ENCODE measurements around the gene ADAM22.

Gene ADAM22

DNA sequence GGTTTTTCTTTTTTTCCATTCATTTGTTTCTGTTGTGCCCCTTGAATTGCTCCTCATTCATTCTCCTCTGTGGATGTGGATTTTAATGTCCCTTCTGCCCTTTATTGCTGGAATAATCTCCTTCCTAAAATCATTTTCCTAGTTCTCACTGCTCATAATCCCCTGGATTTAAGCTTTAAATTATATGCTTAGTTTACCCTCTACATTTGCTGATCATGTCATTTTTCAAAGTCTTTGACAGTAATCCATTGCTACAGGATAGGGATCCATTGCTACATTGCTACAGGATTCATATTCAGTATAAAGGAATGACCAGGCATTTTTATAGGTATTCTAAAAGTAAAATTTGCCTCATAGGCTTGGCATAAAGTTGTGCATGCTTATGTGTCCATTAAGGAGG is 14.3 kb downstream of the ADAM22 start:
- no peak for DNase-seq (ENCODE audit: low read depth in 3 of 3, low spot score in 1 of 3)

DNA sequence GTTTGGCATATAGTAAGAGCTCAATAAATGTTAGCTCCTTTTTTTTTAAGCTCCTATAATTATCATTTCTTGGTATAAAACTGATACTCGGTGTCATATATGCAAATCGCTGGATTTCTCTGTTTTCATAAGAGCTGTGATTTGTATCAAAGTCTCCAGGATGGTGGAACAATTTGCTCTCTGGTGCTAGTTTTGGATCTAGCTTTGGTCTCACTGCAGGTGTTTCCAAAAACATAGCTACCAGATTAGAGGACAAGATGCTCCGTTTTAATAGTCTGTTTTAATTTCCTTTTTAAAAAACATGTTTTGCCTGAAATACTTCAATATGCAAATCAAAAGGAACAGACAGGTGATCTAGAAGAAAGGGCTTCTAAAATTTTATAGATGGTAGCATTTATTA is 25.3 kb downstream of the ADAM22 start:
- no peak for DNase-seq (ENCODE audit: low read depth in 3 of 3, low spot score in 1 of 3)

GRCh38 chr7:87960239-87960638 is 26.2 kb downstream of the ADAM22 start:
- no peak for DNase-seq (ENCODE audit: low read depth in 3 of 3, low spot score in 1 of 3)

DNA sequence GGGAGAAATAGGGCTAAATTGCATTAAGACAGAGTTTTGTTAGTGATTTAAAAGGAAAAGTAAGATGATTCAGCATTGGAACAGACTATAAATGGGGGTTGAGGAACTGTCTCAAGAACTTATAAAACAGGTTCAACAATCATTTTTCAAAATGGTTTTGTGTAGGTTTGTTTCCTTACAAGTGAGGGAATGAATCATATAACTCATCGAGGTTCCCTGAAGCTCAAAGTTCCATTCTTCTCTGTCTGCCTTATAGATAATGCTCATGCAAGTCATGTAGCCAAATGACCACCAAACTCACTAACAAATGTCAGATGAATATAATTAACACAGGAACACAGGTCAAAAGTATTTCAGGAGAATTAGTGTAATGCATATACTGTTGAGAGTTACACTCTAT is 27.7 kb downstream of the ADAM22 start:
- no peak for DNase-seq (ENCODE audit: low read depth in 3 of 3, low spot score in 1 of 3)

- no peak for DNase-seq (ENCODE audit: low read depth in 3 of 3, low spot score in 1 of 3)
Observed at GRCh38 chr7:87966271-87966670, 32.2 kb downstream of the ADAM22 start.

DNA sequence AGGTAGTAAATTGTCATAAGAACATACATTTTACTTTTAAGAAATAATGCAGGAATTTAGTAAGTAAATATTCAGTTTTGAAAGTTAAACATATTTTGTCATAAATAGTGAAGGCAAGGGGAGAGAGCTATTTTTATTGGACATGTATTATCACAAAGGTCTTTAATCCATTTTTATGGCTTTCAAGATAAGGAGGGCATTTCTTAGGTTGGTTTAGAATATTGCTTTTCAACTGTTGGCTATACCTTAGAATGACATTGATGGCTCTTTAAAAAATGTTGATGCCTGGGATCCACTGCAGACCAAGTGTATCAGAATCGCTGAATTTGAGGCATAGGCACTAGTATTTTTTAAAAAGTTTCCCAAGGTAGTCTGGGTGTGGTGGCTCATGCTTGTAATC is 34.0 kb downstream of the ADAM22 start:
- no peak for DNase-seq (ENCODE audit: low read depth in 3 of 3, low spot score in 1 of 3)

DNA sequence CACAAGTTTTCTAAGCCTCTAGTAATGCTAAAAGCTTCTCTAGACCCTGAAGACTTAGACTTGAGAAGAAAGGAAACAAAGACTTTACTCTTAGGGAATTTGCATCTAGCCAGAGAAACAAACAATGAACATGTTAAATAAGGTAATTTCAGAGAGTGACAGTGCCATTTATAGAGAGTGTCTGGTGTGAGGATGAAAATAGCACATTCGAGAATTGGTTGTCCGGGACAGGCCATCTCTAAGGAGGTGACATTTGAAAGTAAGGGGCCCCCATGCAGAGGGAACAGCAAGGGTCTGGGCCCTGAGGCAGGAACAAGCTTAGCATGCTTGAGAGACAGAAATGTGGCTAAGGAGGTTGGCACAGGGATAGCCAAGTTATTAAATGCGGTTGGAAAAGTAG is 48.1 kb downstream of the ADAM22 start:
- no peak for DNase-seq (ENCODE audit: low read depth in 3 of 3, low spot score in 1 of 3)

- no peak for DNase-seq (ENCODE audit: low read depth in 3 of 3, low spot score in 1 of 3)
Observed at GRCh38 chr7:87984088-87984487, 50.0 kb downstream of the ADAM22 start.

- no peak for DNase-seq (ENCODE audit: low read depth in 3 of 3, low spot score in 1 of 3)
Observed at GRCh38 chr7:87993269-87993668, 59.2 kb downstream of the ADAM22 start.

- no peak for DNase-seq (ENCODE audit: low read depth in 3 of 3, low spot score in 1 of 3)
Observed at GRCh38 chr7:87999261-87999660, 65.2 kb downstream of the ADAM22 start.

DNA sequence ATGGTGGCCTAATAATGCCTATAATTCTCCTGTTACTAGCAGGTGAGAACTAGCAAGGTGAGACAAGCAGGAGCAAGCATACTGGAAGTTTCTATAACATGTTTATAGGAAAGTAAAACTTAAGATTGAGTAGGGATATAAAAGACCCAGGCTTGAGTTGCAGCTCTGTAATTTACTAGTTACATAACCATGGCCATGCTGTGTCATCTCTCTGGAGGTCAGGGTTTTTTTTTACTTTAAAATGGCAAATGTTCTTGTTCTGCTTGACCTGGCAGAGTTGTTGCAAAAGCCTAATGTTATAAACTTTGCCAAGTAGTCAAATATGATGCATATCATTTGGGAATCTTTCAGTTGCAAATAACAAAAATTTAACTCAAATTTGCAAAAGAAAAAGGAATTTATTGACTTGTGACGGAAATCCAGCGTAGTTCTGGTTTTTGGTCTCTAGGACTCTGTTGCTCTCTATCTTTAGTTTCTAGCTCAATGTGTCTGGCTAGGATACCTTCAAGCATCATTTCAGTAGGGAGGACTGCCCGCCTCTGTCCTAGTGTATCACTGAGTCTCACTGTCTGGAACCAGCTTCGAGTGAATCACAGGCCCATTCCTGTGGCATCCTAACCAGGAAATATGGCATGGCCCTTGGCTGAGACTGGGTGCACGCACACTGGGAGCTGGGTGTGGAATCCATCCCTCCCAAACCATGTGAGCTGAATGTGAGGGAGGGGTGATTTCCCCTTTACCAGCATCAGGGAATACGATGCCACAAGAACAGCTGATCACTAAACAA is 67.9 kb downstream of the ADAM22 start:
- DNase-seq (ENCODE audit: low read depth in 3 of 3, low spot score in 1 of 3): no peak

DNA sequence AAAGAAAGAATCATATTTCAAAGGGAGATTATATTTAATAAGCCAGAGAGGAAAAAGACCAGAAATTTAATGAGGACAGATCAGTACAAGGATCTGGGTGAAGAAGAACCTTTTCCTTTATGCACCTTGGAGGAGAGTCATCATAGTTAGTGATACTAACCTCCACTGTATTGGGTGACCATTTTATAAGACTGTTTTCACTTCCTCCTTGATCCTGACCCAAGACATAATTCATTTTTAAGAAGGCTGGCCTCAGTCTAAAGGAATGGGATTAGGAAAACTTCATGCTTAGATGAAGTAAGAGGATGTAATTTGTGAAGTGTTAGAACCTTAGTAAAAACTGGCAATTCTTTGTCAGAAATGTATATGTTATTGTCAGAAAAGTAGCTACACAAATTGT is 68.6 kb downstream of the ADAM22 start:
- DNase-seq (ENCODE audit: low read depth in 3 of 3, low spot score in 1 of 3): no peak

DNA sequence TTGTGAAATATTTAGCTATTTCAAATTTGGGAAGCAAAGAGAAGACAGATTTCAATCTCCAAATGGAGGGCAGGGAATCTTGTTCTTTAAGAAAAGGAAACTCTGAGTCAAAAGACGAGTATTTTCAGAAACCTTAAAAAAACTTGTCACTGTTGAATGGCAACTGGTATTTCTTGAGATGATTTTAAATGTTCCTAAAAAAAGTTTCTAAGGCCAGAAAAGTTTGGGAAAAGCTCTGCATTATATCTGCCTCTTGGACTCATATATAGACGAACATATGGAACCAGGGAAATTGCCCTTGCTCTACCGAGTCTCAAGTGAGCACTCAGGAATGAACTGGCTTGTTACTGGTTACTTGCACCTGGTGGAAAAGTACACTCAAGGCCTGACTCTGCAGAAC is 69.5 kb downstream of the ADAM22 start:
- DNase-seq (ENCODE audit: low read depth in 3 of 3, low spot score in 1 of 3): no peak

- no peak for DNase-seq (ENCODE audit: low read depth in 3 of 3, low spot score in 1 of 3)
Observed at GRCh38 chr7:88005191-88005590, 71.1 kb downstream of the ADAM22 start.

DNA sequence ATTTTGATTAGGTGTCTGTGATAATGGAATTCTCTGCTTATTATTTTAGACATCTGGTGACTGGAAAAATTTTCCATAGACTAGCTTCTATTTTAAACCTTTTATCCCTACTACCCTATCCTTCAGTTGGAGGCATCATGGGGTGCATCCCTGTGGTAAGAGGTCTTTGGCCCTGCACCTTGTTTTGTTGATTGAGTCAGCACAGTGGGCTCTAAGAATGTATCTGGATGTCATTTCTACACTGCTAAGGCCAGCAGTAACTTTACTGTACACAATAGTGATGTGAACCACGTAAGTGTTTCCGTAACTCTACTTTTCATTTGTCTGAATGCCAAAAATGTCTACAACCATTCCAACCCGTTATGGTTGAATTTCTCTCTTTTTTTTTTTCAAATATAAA is 75.6 kb downstream of the ADAM22 start:
- DNase-seq (ENCODE audit: low read depth in 3 of 3, low spot score in 1 of 3): no peak

- DNase-seq (ENCODE audit: low read depth in 3 of 3, low spot score in 1 of 3): no peak
Observed at GRCh38 chr7:88012086-88012485, 78.0 kb downstream of the ADAM22 start.

DNA sequence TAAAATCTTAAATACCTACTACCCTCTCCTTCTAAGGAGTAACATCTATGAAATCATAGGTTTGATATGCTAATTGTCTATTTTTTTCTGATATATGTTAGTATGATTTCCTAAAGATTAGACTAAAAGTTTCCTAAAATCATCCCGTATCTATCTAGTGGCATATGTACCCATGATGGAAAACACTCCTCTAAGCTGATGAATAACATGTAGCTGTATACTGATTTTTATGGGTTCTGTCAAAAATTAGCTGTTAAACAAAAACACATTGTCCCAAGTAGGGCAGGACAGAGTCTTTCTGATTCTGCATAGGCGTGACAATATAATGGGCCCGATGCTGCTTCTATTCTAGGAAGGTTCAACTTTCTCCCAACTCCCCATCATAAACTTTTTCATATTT is 79.9 kb downstream of the ADAM22 start:
- no peak for DNase-seq (ENCODE audit: low read depth in 3 of 3, low spot score in 1 of 3)

DNA sequence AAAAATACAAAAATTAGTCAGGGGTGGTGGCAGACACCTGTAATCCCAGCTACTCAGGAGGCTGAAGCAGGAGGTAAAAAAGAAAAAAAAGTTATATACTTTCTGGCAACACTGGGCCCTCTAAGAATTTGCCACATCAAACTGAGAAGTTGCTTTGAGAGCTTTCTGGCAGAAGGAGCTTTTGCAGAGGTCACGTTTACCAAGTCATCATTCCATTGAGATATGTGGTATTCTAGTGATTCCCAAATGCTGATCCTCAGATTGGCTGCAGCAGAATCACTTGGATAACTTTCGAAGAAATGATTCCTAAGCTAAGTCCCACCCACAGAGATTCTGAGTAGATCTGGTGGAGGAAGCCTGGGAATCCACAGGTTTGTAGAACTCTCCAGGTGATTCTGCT is 80.5 kb downstream of the ADAM22 start:
- no peak for DNase-seq (ENCODE audit: low read depth in 3 of 3, low spot score in 1 of 3)

DNA sequence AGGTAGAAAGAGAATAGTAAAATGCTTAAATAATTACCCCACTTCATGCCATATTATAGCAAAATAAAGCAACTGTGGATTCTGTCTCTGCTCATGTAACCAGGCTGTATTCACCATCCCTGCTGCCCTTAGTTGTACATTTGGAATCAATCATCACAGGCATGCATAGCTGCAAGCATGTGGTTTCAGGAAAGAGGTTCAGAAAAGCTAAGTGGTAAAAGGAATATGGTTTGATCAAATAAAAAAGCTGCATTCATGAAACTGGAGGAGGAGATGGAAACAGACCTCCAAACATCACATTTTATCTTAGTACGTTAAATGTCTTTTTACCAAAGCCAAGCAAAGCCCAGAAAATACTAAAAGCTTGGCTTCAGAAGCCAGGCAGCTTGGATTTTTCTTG is 81.3 kb downstream of the ADAM22 start:
- DNase-seq (ENCODE audit: low read depth in 3 of 3, low spot score in 1 of 3): no peak

DNA sequence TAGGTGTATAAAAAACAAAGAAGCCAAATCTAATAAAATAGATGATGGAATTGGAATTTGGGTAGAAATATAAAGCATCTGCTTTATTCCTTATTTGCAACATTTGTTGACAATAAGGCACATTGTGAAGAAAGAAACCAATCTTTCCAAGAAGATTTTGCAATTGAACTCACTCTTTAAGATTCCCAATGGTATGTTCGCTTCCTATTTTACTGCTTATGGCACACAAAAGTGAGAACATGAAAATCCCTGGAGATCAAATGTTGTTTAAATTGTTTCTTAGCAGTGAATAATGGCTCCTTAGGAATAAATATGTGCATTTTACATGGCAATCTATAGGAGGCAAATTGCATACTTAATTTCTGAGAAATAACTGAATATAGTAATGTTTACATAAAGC is 84.5 kb downstream of the ADAM22 start:
- no peak for DNase-seq (ENCODE audit: low read depth in 3 of 3, low spot score in 1 of 3)

DNA sequence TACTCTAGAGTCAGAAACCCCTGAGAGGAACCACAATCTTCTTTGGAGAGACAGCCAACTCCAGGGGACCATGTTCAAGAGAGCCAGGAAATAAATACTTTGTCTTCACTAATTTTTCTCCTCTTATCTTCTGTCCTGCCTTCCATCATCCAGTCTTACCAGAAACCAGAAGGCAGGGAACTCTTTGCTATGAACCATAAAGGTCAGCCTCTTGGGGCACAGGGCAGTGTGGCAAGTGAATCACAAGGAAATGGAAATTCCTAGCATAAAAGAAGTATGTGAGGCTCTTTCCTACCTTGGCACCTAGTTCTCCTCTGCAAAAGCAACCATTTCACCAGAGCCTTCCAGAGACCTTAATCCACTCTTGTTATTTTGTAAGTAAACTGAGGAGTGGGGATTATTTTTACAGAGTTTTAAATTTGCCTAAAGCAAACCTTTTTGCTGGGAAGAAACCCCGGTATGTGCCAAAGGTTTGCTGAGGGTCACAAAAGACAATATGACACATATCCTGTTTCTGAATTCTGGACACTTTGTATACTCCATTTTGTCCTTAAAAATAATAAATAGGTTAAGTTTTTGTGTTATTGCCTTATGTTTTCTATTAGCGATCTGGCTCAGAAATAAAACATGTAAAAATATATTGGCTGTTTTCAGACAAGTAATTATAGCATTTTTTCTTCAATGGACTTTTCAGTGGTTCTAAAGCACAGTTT is 87.1 kb downstream of the ADAM22 start:
- DNase-seq (ENCODE audit: low read depth in 3 of 3, low spot score in 1 of 3): no peak

DNA sequence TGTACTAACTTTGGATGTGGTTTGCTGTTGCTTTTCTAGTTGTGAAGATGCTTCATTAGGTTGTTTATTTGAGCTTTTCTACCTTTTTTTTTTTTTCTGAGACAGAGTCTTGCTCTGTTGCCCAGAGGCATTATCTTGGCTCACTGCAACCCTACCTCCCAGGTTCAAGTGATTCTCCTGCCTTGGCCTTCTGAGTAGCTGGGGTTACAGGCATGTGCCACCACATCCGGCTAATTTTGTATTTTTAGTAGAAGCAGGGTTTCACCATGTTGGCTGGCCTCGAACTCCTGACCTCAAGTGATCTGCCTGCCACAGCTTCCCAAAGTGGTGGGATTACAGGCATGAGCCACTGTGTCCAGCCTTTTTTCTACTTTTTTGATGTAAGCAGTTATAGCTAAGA is 93.7 kb downstream of the ADAM22 start:
- DNase-seq (ENCODE audit: low read depth in 3 of 3, low spot score in 1 of 3): no peak

Data from stimulated activated CD4-positive, alpha-beta T cell treated with anti-CD3 and anti-CD28 coated beads, TNF-alpha, amount 100 ng/mL, for 1 hour (primary cell).